Measurements from ENCODE around the gene MLST8.
"Not testable (repeated sequence)": the region's sequence is repeated elsewhere in the genome, so short reads cannot be mapped to it uniquely, and the experiment has no call there.

DNA sequence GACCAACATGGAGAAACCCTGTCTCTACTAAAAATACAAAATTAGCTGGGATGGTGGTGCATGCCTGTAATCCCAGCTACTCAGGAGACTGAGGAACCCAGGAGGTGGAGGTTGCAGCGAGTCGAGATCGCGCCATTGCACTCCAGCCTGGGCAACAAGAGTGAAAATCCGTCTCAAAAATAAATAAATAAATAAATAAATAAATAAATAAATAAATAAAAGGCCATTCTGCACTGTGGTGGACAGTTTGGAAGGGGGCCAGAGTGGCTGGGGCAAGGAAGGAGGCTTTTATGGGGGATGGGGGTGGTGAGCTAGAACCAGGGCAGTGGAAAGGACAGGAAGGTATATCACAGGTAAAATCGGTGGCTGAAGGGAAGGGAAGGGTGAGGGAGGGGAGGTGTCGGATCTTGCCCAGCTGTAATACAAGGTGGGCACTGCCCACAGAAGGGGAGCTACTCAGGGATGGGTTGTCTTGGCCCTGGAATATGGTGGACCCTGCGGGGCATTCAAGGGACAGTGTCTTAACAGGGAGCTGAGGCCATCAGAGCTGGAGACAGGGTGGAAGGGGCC lies 2.0 kb upstream of the MLST8 start:
- TF ChIP-seq, protein P1, sequence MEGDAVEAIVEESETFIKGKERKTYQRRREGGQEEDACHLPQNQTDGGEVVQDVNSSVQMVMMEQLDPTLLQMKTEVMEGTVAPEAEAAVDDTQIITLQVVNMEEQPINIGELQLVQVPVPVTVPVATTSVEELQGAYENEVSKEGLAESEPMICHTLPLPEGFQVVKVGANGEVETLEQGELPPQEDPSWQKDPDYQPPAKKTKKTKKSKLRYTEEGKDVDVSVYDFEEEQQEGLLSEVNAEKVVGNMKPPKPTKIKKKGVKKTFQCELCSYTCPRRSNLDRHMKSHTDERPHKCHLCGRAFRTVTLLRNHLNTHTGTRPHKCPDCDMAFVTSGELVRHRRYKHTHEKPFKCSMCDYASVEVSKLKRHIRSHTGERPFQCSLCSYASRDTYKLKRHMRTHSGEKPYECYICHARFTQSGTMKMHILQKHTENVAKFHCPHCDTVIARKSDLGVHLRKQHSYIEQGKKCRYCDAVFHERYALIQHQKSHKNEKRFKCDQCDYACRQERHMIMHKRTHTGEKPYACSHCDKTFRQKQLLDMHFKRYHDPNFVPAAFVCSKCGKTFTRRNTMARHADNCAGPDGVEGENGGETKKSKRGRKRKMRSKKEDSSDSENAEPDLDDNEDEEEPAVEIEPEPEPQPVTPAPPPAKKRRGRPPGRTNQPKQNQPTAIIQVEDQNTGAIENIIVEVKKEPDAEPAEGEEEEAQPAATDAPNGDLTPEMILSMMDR (IDR thresholded peaks at IDR 0.05) = not testable (repeated sequence)
- not testable (repeated sequence) for TF ChIP-seq POLR2A (IDR thresholded peaks at IDR 0.05)
